Pancreas (tissue), 10 donors: ENCODE results near the gene NCBP2. TPM values are rescaled to one million over a fixed set of nuclear protein-coding genes. Genes with fewer than 3 reads are reported as not detected.

Experiments used
- ATAC-seq, 4 donors: fragments of 200-7000 bp; cut with Tn5 transposase; one replicate each; pipeline versions ENCODE4 v1.8.0 to v1.9.1; 2020; ENCODE audit warnings: mild to moderate bottlenecking in 4 of 4, moderate library complexity in 4 of 4
- DNase-seq, 6 donors: peaks; one replicate each; pipeline ENCODE4 v3.0.0-alpha.2; 2020
- FAIRE-seq: peaks from 2 replicates; lab custom pipeline; 2012; peaks lifted over from hg19 to GRCh38; lab: Jason Lieb, UNC
- H3K27ac ChIP-seq, 4 donors: fragments of 200-600 bp; sonication (generic); 1 replicate in 3 of 4; 2 replicates in 1 of 4; pipeline versions ENCODE4 v1.5.0 to v1.8.0; 2020
- H3K27me3 ChIP-seq, 4 donors: fragments of 200-600 bp; one replicate each; pipeline ENCODE4 v1.8.0; 2021
- H3K36me3 ChIP-seq, 3 donors: fragments of 200-600 bp; sonication (generic) in 1 of 3; one replicate each; pipeline versions ENCODE4 v1.5.0 to v1.8.0; 2020 to 2021
- H3K4me1 ChIP-seq, 3 donors: fragments of 200-600 bp; one replicate each; pipeline ENCODE4 v1.8.0; 2021
- H3K4me3 ChIP-seq, 4 donors: fragments of 200-600 bp; sonication (generic) in 2 of 4; one replicate each; pipeline versions ENCODE4 v1.5.0 to v1.8.0; 2020 to 2021
- H3K9me3 ChIP-seq, 4 donors: fragments of 200-600 bp; one replicate each; pipeline ENCODE4 v1.8.0; 2021
- WGBS, 2 donors: extraction: QIAGEN DNeasy Blood & Tissue Kit; methylation state at CpG; one replicate each; pipeline ENCODE4 v1.1.7; 2013; 5-methylcytosine and 5-hydroxymethylcytosine counted together
- intact Hi-C, 3 donors: fragments of 100-400 bp; cut with DNase I; formaldehyde crosslinking; loops; one replicate each; pipeline versions ENCODE4 v1.11.1 to v1.14.2; 2022
- polyA plus RNA-seq, 2 donors: library from polyadenylated mRNA; stranded (reverse); fragments of 200-250 nt; gene quantifications; one replicate each; pipeline ENCODE4 v1.2.3, GENCODE V29; 2013
- total RNA-seq, 6 donors: library from RNA; stranded (reverse); fragmentation: NEBNext Ultra II Directional in 4 of 6; extraction: Animal tissue kit (Norgen Biotek cat#: 25700) in 4 of 6; gene quantifications; one replicate each; pipeline versions ENCODE4 v1.2.1 to v1.2.4, GENCODE V29; 2021 to 2023
- TF ChIP-seq, protein P1 (sequence below), 4 donors: fragments of 200-600 bp; sonication (generic) in 3 of 4; IDR thresholded peaks; one replicate each; pipeline versions ENCODE4 v1.5.0 to v1.8.0; 2021; ENCODE audit warnings: antibody characterized with exemption in 4 of 4
- donor health status: healthy with polysubstance abuse.
- donor health status: DM: no; HTN: no; CAD: no; lungs with moderate emphysema.
- donor health status: DM: no; HTN: no; CAD: no.
- donor health status: control.
- donor health status: control.
- donor health status: Bipolar disorder and iron deficiency.
- donor health status: DM: yes; HTN: yes; CAD: no.
- donor health status: DM: no; HTN: no; CAD: no.
- donor health status: DM: no; HTN: no; CAD: no.
- donor health status: DM: yes; HTN: yes; CAD: no.

NCBP2 gene
- total and polyA plus RNA-seq, 8 donors: 11.7 to 30.1 (median 19.3) TPM

GRCh38 chr3:196966526-196967401, 24.4 kb upstream of the NCBP2 start:
- ATAC-seq (no peak), DNase-seq (peak in 1 of 6 donors; percentile 69), FAIRE-seq (no peak)
- Histone ChIP-seq H3K4me3 (no peak overlapping the region), H3K36me3 (no peaks in the 10 kb centered on the region), H3K27ac (no peak overlapping the region), H3K9me3 (no peaks in the 10 kb centered on the region), H3K27me3 (no peaks in the 10 kb centered on the region), H3K4me1 (peaks cover 0 to 4% (median 0%) of the 10 kb centered on the region in 3 donors)
- TF ChIP-seq, protein P1, sequence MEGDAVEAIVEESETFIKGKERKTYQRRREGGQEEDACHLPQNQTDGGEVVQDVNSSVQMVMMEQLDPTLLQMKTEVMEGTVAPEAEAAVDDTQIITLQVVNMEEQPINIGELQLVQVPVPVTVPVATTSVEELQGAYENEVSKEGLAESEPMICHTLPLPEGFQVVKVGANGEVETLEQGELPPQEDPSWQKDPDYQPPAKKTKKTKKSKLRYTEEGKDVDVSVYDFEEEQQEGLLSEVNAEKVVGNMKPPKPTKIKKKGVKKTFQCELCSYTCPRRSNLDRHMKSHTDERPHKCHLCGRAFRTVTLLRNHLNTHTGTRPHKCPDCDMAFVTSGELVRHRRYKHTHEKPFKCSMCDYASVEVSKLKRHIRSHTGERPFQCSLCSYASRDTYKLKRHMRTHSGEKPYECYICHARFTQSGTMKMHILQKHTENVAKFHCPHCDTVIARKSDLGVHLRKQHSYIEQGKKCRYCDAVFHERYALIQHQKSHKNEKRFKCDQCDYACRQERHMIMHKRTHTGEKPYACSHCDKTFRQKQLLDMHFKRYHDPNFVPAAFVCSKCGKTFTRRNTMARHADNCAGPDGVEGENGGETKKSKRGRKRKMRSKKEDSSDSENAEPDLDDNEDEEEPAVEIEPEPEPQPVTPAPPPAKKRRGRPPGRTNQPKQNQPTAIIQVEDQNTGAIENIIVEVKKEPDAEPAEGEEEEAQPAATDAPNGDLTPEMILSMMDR (IDR thresholded peaks at IDR 0.05): no peak
- intact Hi-C loops: loop anchor here in 1 of 3 donors (5.0 kb wide), 1 partner anchor 129 kb away; no protein-coding TSS in a partner anchor
- 85 to 86% methylated on average over 46 to 47 of the region's 47 CpGs for WGBS, 2 donors

GRCh38 chr3:196965804-196966173, 23.5 kb upstream of the NCBP2 start:
- no peak overlapping the region for H3K27ac ChIP-seq
- FAIRE-seq: no peak
- no peaks in the 10 kb centered on the region for H3K9me3 ChIP-seq
- no peaks in the 10 kb centered on the region for H3K27me3 ChIP-seq
- intact Hi-C loops: loop anchor here in 1 of 3 donors (5.0 kb wide), 1 partner anchor 128 kb away; no protein-coding TSS in a partner anchor
- no peak overlapping the region for H3K4me3 ChIP-seq
- TF ChIP-seq, protein P1 (IDR thresholded peaks at IDR 0.05): no peak
- H3K36me3 ChIP-seq: no peaks in the 10 kb centered on the region
- ATAC-seq: no peak
- WGBS, 2 donors: 87 to 91% methylated on average over 10 of the region's 10 CpGs
- no peak for DNase-seq
- H3K4me1 ChIP-seq: peaks cover 0 to 4% (median 0%) of the 10 kb centered on the region in 3 donors

DNA sequence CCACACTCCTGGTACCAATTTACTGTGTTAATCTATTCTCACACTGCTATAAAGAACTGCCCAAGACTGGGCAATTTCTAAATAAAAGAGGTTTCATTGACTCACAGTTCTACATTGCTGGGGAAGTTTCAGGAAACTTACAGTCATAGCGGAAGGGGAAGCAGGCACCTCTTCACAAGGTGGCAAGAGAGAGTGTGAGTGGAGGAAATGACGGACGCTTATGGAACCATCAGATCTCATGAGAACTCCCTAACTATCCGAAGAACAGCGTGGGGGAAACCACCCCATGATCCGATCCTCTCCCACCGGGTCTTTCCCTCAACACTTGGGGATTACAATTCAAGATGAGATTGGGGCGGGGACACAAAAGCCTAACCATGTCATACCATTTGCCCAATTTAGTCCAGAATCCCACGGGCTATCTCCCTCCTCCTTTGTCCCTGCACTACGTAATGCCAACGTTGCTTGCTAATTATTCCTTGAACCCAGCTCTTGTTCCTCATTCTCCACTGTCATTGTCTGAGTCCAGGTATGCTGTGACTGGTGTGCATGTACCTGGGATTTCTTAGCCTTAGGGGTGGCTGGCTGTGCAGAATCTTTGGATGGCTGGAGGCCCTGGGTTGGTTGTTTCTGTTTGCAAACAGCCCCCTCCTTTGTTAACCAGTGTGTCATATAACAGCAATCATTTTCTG, 22.9 kb upstream of the NCBP2 start:
- 90 to 95% methylated on average over 11 of the region's 11 CpGs for WGBS, 2 donors
- intact Hi-C loops: loop anchor here in 1 of 3 donors (5.0 kb wide), 1 partner anchor 128 kb away; no protein-coding TSS in a partner anchor
- TF ChIP-seq, protein P1 (IDR thresholded peaks at IDR 0.05): no peak
- no peak overlapping the region for H3K4me3 ChIP-seq
- DNase-seq: no peak
- no peaks in the 10 kb centered on the region for H3K9me3 ChIP-seq
- H3K36me3 ChIP-seq: no peaks in the 10 kb centered on the region
- H3K27me3 ChIP-seq: no peaks in the 10 kb centered on the region
- FAIRE-seq: no peak
- ATAC-seq: no peak
- H3K4me1 ChIP-seq: peaks cover 0 to 4% (median 0%) of the 10 kb centered on the region in 3 donors
- H3K27ac ChIP-seq: no peak overlapping the region

- no peaks in the 10 kb centered on the region for H3K9me3 ChIP-seq
- ATAC-seq (no peak), DNase-seq (no peak), FAIRE-seq (no peak)
- no peaks in the 10 kb centered on the region for H3K27me3 ChIP-seq
- no peak overlapping the region for H3K27ac ChIP-seq
- TF ChIP-seq, protein P1 (IDR thresholded peaks at IDR 0.05): no peak
- intact Hi-C loops: no loop called here
- H3K4me1 ChIP-seq: peaks cover 0 to 4% (median 0%) of the 10 kb centered on the region in 3 donors
- 80 to 92% methylated on average over 2 of the region's 2 CpGs for WGBS, 2 donors
- no peak overlapping the region for H3K4me3 ChIP-seq
- H3K36me3 ChIP-seq: no peaks in the 10 kb centered on the region
Measured at GRCh38 chr3:196963631-196963953, 21.3 kb upstream of the NCBP2 start.
